Trophoblast cell (in vitro differentiated cells and primary cell): ENCODE data around the gene ZNF324.
"Not testable (repeated sequence)": the region's sequence is repeated elsewhere in the genome, so short reads cannot be mapped to it uniquely, and the experiment has no call there.

Experiments used
- DNase-seq, 2 donors: peaks; one replicate each; pipeline ENCODE4 v3.0.0-alpha.2; 2016
- H2AFZ ChIP-seq: 2 replicates; pipeline ENCODE4 v1.6.1; 2013; ENCODE audit warnings: low read length, moderate library complexity, mild to moderate bottlenecking; ENCODE audit not compliant: insufficient read depth, poor library complexity
- H2AK5ac ChIP-seq: 2 replicates; pipeline ENCODE4 v1.6.1; 2013; ENCODE audit warnings: mild to moderate bottlenecking, low read length
- H2BK120ac ChIP-seq: 2 replicates; pipeline ENCODE4 v1.6.1; 2013; ENCODE audit warnings: low read length, mild to moderate bottlenecking, moderate library complexity; ENCODE audit not compliant: insufficient read depth, poor library complexity
- H2BK12ac ChIP-seq: 2 replicates; pipeline ENCODE4 v1.6.1; 2013; ENCODE audit warnings: mild to moderate bottlenecking, low read length, moderate library complexity
- H2BK5ac ChIP-seq: 2 replicates; pipeline ENCODE4 v1.6.1; 2013; ENCODE audit warnings: low read length, low read depth, moderate library complexity, mild to moderate bottlenecking; ENCODE audit not compliant: poor library complexity
- H3K14ac ChIP-seq: 2 replicates; pipeline ENCODE4 v1.6.1; 2013; ENCODE audit warnings: mild to moderate bottlenecking, low read length
- H3K18ac ChIP-seq: 2 replicates; pipeline ENCODE4 v1.6.1; 2013; ENCODE audit warnings: mild to moderate bottlenecking, low read length
- H3K23ac ChIP-seq: 2 replicates; pipeline ENCODE4 v1.6.1; 2013; ENCODE audit warnings: low read length
- H3K27ac ChIP-seq: 2 replicates; pipeline ENCODE4 v1.5.1; 2013; ENCODE audit warnings: low read depth, mild to moderate bottlenecking, inconsistent platforms, low read length, moderate library complexity
- H3K27me3 ChIP-seq: 2 replicates; pipeline ENCODE4 v1.6.1; 2013; ENCODE audit warnings: inconsistent platforms, mild to moderate bottlenecking, low read length, moderate library complexity; ENCODE audit not compliant: insufficient read depth
- H3K36me3 ChIP-seq, 2 experiments: 1 replicate in 1 of 2; 2 replicates in 1 of 2; pipeline ENCODE4 v1.6.1; 2013; ENCODE audit warnings: low read length in 2 of 2, mild to moderate bottlenecking in 2 of 2, moderate library complexity in 1 of 2; ENCODE audit not compliant: insufficient read depth in 2 of 2, control insufficient read depth in 1 of 2
- H3K4ac ChIP-seq: 2 replicates; pipeline ENCODE4 v1.6.1; 2013; ENCODE audit warnings: low read depth, mild to moderate bottlenecking, low read length, moderate library complexity
- H3K4me1 ChIP-seq, 2 experiments: 1 replicate in 1 of 2; 2 replicates in 1 of 2; pipeline ENCODE4 v1.6.1; 2013; ENCODE audit warnings: low read length in 2 of 2, mild to moderate bottlenecking in 2 of 2, moderate library complexity in 1 of 2; ENCODE audit not compliant: insufficient read depth in 2 of 2, control insufficient read depth in 1 of 2
- H3K4me2 ChIP-seq: 2 replicates; pipeline ENCODE4 v1.6.1; 2013; ENCODE audit warnings: inconsistent platforms, mild to moderate bottlenecking, low read length, moderate library complexity
- H3K4me3 ChIP-seq: 2 replicates; pipeline ENCODE4 v1.5.1; 2013; ENCODE audit warnings: mild to moderate bottlenecking, low read depth, low read length, inconsistent platforms
- H3K79me1 ChIP-seq: one replicate; pipeline ENCODE4 v1.6.1; 2013; ENCODE audit warnings: low read length
- H3K79me2 ChIP-seq: 2 replicates; pipeline ENCODE4 v1.6.1; 2013; ENCODE audit warnings: low read length, mild to moderate bottlenecking; ENCODE audit not compliant: control insufficient read depth, insufficient read depth, poor library complexity
- H3K9ac ChIP-seq: 2 replicates; pipeline ENCODE4 v1.6.1; 2013; ENCODE audit warnings: mild to moderate bottlenecking, low read length
- H3K9me3 ChIP-seq: 2 replicates; pipeline ENCODE4 v1.6.1; 2013; ENCODE audit warnings: low read depth, mild to moderate bottlenecking, control low read depth, inconsistent platforms, low read length; ENCODE audit not compliant: insufficient read depth
- H4K12ac ChIP-seq: 2 replicates; pipeline ENCODE4 v1.6.1; 2013; ENCODE audit warnings: low read depth, mild to moderate bottlenecking, low read length, moderate library complexity
- H4K8ac ChIP-seq: 2 replicates; pipeline ENCODE4 v1.6.1; 2013; ENCODE audit warnings: low read depth, mild to moderate bottlenecking, low read length, moderate library complexity
- H4K91ac ChIP-seq: one replicate; pipeline ENCODE4 v1.6.1; 2013; ENCODE audit warnings: low read depth, mild to moderate bottlenecking, low read length, moderate library complexity
- WGBS: extraction: QIAGEN DNeasy Blood & Tissue Kit; methylation state at CpG from one replicate; pipeline ENCODE4 v1.1.7; 2013; ENCODE audit warnings: missing lambda C conversion rate; ENCODE audit not compliant: insufficient read length, insufficient coverage; ENCODE audit errors: extremely low coverage; 5-methylcytosine and 5-hydroxymethylcytosine counted together

Gene ZNF324

GRCh38 chr19:58449980-58450379 is 16.9 kb upstream of the ZNF324 start:
- not testable (repeated sequence) for H3K4me2 ChIP-seq, H3K14ac ChIP-seq, H2BK5ac ChIP-seq, H3K23ac ChIP-seq, H2AFZ ChIP-seq, H3K9me3 ChIP-seq, H3K79me1 ChIP-seq, DNase-seq, H3K79me2 ChIP-seq, H3K9ac ChIP-seq, H3K27me3 ChIP-seq, H3K4me1 ChIP-seq, H4K8ac ChIP-seq, H2BK120ac ChIP-seq, H3K36me3 ChIP-seq, H3K18ac ChIP-seq, H2AK5ac ChIP-seq, H3K4ac ChIP-seq, H2BK12ac ChIP-seq, H3K4me3 ChIP-seq, H3K27ac ChIP-seq, H4K12ac ChIP-seq, H4K91ac ChIP-seq
- WGBS: no CpG with 5 or more reads among the region's 5 CpGs

- Histone ChIP-seq H3K18ac (no peak overlapping the region), H3K4me3 (peak overlapping the region; percentile 63), H2AFZ (peak overlapping the region; percentile 58), H2BK120ac (no peak overlapping the region), H3K4ac (no peak overlapping the region), H3K4me1 (peaks cover 3% of the 10 kb centered on the region in 2 experiments), H3K27ac (no peak overlapping the region), H3K36me3 (peaks cover 5 to 10% of the 10 kb centered on the region in 2 experiments), H3K27me3 (no peaks in the 10 kb centered on the region), H3K79me1 (peaks cover 2% of the 10 kb centered on the region), H4K12ac (no peak overlapping the region), H2AK5ac (no peak overlapping the region), H3K9me3 (peaks cover 8% of the 10 kb centered on the region), H3K23ac (peak overlapping the region; percentile 61), H3K79me2 (peaks cover 2% of the 10 kb centered on the region), H3K9ac (peak overlapping the region; percentile 50), H2BK12ac (no peak overlapping the region), H4K8ac (peak overlapping the region; percentile 8), H2BK5ac (no peak overlapping the region), H4K91ac (no peak overlapping the region), H3K4me2 (peak overlapping the region; percentile 97), H3K14ac (no peak overlapping the region)
- no CpG with 5 or more reads among the region's 11 CpGs for WGBS
- no peak for DNase-seq
These were observed 16.0 kb upstream of the ZNF324 start for GRCh38 chr19:58450856-58451357.

- H3K27me3 ChIP-seq: no peaks in the 10 kb centered on the region
- peak within 1 kb of the TSS; percentile 6 for H3K18ac ChIP-seq
- no peak within 1 kb of the TSS for H3K4ac ChIP-seq
- H3K27ac ChIP-seq: no peak within 1 kb of the TSS
- peak; percentile 97 to 99 for DNase-seq
- H2BK12ac ChIP-seq: no peak within 1 kb of the TSS
- peak within 1 kb of the TSS; percentile 61 for H3K23ac ChIP-seq
- peaks cover 8% of the 10 kb centered on the region for H3K9me3 ChIP-seq
- peaks cover 10 to 16% of the 10 kb centered on the region in 2 experiments for H3K36me3 ChIP-seq
- peak within 1 kb of the TSS; percentile 87 for H3K4me3 ChIP-seq
- peak within 1 kb of the TSS; percentile 21 for H3K14ac ChIP-seq
- H2BK5ac ChIP-seq: no peak within 1 kb of the TSS
- H4K12ac ChIP-seq: peak within 1 kb of the TSS; percentile 28
- H2BK120ac ChIP-seq: no peak within 1 kb of the TSS
- peak within 1 kb of the TSS; percentile 71 for H4K8ac ChIP-seq
- H3K4me1 ChIP-seq: peaks cover 3% of the 10 kb centered on the region in 2 experiments
- peaks cover 2% of the 10 kb centered on the region for H3K79me2 ChIP-seq
- H2AK5ac ChIP-seq: no peak within 1 kb of the TSS
- no CpG with 5 or more reads among the region's 79 CpGs for WGBS
- H3K79me1 ChIP-seq: peaks cover 2% of the 10 kb centered on the region
- peak within 1 kb of the TSS; percentile 97 for H3K4me2 ChIP-seq
- peak within 1 kb of the TSS; percentile 82 for H2AFZ ChIP-seq
- H4K91ac ChIP-seq: no peak within 1 kb of the TSS
- peak within 1 kb of the TSS; percentile 67 for H3K9ac ChIP-seq
These were observed 15.3 kb upstream of the ZNF324 start, which contains the start of gene ZNF324B for GRCh38 chr19:58451358-58452101. ZNF324B (plus strand) TSS chr19:58451622; CDS start chr19:58453702, 2,080 bp downstream.

DNA sequence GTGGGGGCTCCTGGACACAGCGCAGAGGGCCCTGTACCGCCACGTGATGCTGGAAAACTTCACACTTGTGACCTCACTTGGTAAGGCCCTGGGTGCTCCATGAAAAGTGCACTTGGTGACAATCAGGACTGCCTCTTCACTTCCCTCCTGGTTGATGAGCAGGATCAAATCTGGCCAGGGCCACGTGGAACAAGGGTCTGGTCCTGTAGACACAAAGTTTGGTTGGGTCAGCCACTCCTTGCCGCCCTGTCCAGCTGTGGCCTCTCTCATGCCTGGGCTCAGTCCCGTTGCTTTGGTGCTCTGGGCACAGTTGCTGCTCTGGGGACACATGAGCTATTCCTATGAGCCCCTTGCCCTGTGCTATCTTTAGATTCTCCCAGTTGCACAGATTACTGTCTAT is 13.1 kb upstream of the ZNF324 start:
- Histone ChIP-seq H3K9me3 (peaks cover 6% of the 10 kb centered on the region), H2BK12ac (no peak overlapping the region), H3K79me2 (peaks cover 2% of the 10 kb centered on the region), H3K18ac (no peak overlapping the region), H3K79me1 (peaks cover 2% of the 10 kb centered on the region), H2AK5ac (no peak overlapping the region), H4K91ac (no peak overlapping the region), H3K4me1 (peaks cover 3% of the 10 kb centered on the region in 2 experiments), H3K4me3 (no peak overlapping the region), H3K36me3 (peaks cover 16 to 23% of the 10 kb centered on the region in 2 experiments), H3K4me2 (no peak overlapping the region), H3K9ac (no peak overlapping the region), H2BK120ac (no peak overlapping the region), H2BK5ac (no peak overlapping the region), H4K8ac (no peak overlapping the region), H3K14ac (no peak overlapping the region), H3K27ac (no peak overlapping the region), H3K4ac (no peak overlapping the region), H3K23ac (no peak overlapping the region), H4K12ac (no peak overlapping the region), H3K27me3 (no peaks in the 10 kb centered on the region), H2AFZ (no peak overlapping the region)
- no peak for DNase-seq
- WGBS: no CpG with 5 or more reads among the region's 6 CpGs
